ENCODE results near the gene SMARCA4. TPM values are rescaled to one million over a fixed set of nuclear protein-coding genes. Genes with fewer than 3 reads are reported as not detected.
"Not testable (repeated sequence)": the region's sequence is repeated elsewhere in the genome, so short reads cannot be mapped to it uniquely, and the experiment has no call there.

SMARCA4 gene
- total RNA-seq, 1 donor from 2014 or later = 92.8 TPM

DNA sequence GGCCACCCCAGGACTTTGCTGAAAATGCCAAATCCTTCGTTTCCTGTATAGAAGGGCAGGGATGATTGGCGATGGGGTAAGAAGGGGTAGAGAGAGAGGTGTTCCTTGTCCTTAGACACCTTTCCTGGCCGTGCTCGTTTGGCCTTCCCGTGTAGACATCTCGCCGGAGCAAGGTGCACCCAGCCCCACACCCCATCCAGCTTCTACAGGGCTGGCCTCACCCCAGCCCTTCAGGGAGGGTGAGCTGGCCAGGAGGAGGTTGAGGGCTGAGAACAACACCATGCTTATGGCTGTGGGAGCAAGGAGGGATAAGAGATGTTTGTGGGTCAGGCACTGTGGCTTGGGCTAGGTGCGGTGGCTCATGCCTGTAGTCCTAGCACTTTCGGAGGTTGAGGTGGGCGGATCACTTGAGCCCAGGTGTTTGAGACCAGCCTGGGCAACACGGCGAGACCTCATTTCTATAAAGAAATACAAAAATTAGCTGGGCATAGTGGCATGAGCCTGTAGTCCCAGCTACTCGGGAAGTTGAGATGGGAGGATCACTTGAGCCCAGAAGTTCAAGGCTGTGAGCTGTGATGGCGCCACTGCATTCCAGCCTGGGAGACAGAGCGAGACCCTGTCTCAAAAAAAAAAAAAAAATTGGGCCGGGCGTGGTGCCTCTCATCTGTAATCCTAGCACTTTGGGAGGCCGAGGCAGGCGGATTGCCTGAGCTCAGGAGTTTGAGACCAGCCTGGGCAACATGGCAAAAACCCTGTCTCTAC lies 15.5 kb downstream of the SMARCA4 start:
- no peak for DNase-seq (ENCODE audit: low read depth, low spot score)

DNA sequence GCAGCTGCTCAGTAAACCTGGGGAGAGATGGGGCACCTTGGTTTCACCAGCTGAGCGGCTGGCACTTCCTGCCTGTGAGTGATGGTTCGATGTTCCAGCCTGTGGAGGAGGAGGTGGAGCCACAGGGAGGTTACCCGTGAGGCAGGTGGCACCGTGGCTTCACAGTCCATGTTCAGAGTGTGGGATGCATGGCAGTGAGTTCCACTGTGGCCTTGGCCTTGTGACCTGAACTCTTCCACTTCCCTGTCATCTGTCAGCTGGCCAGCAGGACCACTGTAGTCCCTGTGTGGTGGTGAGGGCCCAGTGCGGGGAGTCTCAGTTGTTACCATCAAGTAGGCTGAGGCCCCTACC lies 16.9 kb downstream of the SMARCA4 start:
- DNase-seq (ENCODE audit: low read depth, low spot score) = no peak

- DNase-seq (ENCODE audit: low read depth, low spot score) = no peak
Observed at GRCh38 chr19:10979951-10980381, 19.1 kb downstream of the SMARCA4 start.

GRCh38 chr19:10981252-10981895 lies 20.5 kb downstream of the SMARCA4 start:
- DNase-seq (ENCODE audit: low read depth, low spot score) = no peak

GRCh38 chr19:10983026-10983425 lies 22.2 kb downstream of the SMARCA4 start:
- DNase-seq (ENCODE audit: low read depth, low spot score) = no peak

- no peak for DNase-seq (ENCODE audit: low read depth, low spot score)
Observed at GRCh38 chr19:10984166-10984735, 23.4 kb downstream of the SMARCA4 start.

DNA sequence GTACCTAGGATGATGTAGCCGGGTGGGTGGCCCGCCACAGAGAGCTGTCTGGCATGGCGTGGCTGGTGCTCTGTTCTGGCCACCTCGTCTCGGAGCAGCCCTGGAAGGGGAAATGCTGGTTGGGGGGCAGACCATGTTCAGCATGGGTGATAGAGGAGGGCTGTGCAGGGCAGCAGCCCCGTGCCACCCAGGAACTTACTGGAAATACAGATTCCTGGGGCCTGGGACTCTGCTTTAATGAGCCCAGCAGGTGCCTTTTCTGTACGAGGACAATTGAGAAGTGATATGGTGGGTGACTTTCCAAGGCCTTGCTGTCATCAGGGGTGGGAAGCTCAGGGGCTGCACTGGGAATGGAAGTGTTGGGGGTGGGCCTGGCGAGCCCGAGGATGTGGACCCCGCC lies 24.7 kb downstream of the SMARCA4 start:
- no peak for DNase-seq (ENCODE audit: low read depth, low spot score)

- DNase-seq (ENCODE audit: low read depth, low spot score) = no peak
Observed at GRCh38 chr19:10986301-10987127, 25.7 kb downstream of the SMARCA4 start.

DNA sequence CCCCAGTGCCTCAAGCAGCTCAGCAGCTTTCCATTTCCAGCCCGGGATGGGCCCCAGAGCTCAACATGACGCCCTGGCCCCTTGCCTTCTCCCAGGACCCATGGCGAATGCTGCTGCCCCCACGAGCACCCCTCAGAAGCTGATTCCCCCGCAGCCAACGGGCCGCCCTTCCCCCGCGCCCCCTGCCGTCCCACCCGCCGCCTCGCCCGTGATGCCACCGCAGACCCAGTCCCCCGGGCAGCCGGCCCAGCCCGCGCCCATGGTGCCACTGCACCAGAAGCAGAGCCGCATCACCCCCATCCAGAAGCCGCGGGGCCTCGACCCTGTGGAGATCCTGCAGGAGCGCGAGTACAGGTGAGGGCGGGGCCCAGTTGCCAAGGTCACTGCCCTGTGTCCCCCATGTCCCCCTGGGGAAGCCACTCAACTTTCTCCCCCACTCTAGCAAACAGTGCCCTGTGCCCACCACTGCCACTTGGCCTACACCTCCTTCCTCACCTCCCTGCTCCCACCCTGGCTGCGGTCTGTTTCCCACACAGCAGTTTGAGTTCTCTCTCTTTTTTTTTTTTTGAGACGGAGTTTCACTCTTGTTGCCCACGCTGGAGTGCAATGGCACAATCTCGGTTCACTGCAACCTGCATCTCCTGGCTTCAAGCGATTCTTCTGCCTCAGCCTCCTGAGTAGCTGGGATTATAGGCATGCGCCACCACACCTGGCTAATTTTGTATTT lies 26.9 kb downstream of the SMARCA4 start:
- no peak for DNase-seq (ENCODE audit: low read depth, low spot score)

GRCh38 chr19:10988380-10988779 lies 27.6 kb downstream of the SMARCA4 start:
- no peak for DNase-seq (ENCODE audit: low read depth, low spot score)

- no peak for DNase-seq (ENCODE audit: low read depth, low spot score)
Observed at GRCh38 chr19:10988921-10989320, 28.1 kb downstream of the SMARCA4 start.

- no peak for DNase-seq (ENCODE audit: low read depth, low spot score)
Observed at GRCh38 chr19:10991076-10991475, 30.2 kb downstream of the SMARCA4 start.

DNA sequence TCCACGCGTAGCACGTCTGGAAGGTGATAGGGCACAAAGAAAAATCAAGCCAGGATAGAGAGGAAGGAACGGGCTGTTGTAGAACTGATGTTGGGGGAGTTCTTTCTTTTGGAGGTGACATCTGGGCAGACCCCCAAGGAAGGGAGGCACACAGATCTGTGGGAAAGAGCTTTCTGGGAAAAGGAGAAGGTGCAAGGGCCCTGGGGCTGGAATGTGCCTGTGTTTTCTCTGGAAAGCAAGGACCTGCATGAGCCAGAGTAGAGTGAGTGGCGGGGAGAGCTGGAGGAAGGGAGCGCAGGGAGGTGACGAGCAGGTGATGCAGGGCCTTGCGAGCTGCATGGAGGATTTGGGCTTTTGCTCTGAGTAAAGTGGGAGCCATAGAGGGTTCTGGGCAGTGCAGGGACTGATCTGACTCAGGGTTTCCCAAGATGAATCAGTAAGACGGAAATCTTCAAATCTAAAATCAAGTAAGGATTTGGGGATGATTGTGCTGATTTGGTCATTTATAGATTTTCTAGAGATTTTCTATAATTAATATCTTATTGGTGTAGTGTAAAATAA lies 30.8 kb downstream of the SMARCA4 start:
- DNase-seq (ENCODE audit: low read depth, low spot score) = no peak

DNA sequence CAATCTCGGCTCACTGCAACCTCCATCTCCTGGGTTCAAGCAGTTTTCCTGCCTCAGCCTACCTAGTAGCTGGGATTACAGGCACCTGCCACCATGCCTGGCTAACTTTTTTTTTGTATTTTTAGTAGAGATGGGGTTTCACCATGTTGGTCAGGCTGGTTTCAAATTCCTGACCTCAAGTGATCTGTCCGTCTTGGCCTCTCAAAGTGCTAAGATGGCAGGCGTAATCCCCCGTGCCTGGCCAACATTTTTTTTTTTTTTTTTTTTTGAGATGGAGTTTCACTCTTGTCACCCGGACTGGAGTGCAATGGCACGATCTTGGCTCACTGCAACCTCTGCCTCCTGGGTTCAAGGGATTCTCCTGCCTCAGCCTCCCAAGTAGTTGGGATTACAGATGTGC lies 31.3 kb downstream of the SMARCA4 start:
- DNase-seq (ENCODE audit: low read depth, low spot score) = not testable (repeated sequence)

- DNase-seq (ENCODE audit: low read depth, low spot score) = no peak
Observed at GRCh38 chr19:10995926-10996600, 35.2 kb downstream of the SMARCA4 start.

DNA sequence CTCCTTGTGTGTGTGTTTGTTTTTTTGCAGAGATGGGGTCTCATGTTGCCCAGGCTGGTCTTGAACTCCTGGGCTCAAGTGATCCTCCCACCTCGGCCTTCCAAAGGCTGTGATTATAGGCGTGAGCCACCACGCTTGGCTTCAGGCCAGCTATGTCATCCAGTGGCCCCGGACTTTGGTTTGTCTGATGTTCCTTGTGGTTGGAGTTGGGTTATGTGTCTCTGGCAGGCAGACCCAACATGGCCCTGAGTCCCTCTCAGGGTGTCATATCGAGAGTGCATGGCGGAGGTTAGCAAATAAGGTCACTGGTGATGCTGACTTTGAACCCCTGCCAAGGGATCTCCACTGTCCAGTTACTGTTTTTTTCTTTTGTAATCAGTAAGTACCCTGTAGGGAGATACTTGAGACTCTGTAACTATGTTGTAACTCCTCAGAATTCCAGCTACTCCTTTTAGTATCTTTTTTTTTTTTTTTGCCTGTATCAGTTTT lies 37.3 kb downstream of the SMARCA4 start:
- DNase-seq (ENCODE audit: low read depth, low spot score) = no peak

- no peak for DNase-seq (ENCODE audit: low read depth, low spot score)
Observed at GRCh38 chr19:10998666-10999065, 37.8 kb downstream of the SMARCA4 start.

GRCh38 chr19:11005521-11005920 lies 44.7 kb downstream of the SMARCA4 start:
- DNase-seq (ENCODE audit: low read depth, low spot score) = no peak

- no peak for DNase-seq (ENCODE audit: low read depth, low spot score)
Observed at GRCh38 chr19:11007385-11007784, 46.6 kb downstream of the SMARCA4 start.

- DNase-seq (ENCODE audit: low read depth, low spot score) = no peak
Observed at GRCh38 chr19:11007962-11008532, 47.2 kb downstream of the SMARCA4 start.

Measured in pulmonary artery endothelial cell (primary cell).